Esophagus squamous epithelium (tissue), 4 donors: ENCODE measurements around the gene PLA2G12B.
"Not testable (repeated sequence)": the region's sequence is repeated elsewhere in the genome, so short reads cannot be mapped to it uniquely, and the experiment has no call there.

Experiments used
- CTCF ChIP-seq, 6 experiments: fragments of 450-650 bp in 4 of 6; fragments of 200-600 bp in 2 of 6; sonication (generic) in 2 of 6; IDR thresholded peaks; one replicate each; pipeline ENCODE4 v1.5.1; 2016 to 2019; ENCODE audit warnings: antibody characterized with exemption in 6 of 6, mild to moderate bottlenecking in 4 of 6, moderate library complexity in 4 of 6
- POLR2A ChIP-seq, 4 donors: fragments of 450-650 bp; IDR thresholded peaks; one replicate each; pipeline ENCODE4 v1.6.1; 2017; ENCODE audit warnings: antibody characterized with exemption in 4 of 4, mild to moderate bottlenecking in 4 of 4, moderate library complexity in 3 of 4

- TF ChIP-seq CTCF, POLR2A (IDR thresholded peaks at IDR 0.05): not testable (repeated sequence)
These were observed 40.9 kb upstream of the PLA2G12B start for GRCh38 chr10:72995459-72995858.
